H1 (cell line): ENCODE measurements around the gene PTPRT. TPM values are rescaled to one million over a fixed set of nuclear protein-coding genes. Genes with fewer than 3 reads are reported as not detected.
A peak's percentile ranks its signal among the peaks of the same experiment; 100 is the strongest.

Experiments used
- CTCF ChIA-PET: fragments of 300-600 bp; sonication (Branson Sonifier 250); formaldehyde crosslinking; loops from one replicate; lab custom pipeline; 2021; ENCODE audit not compliant: partially characterized antibody; lab: Charles Lee
- POLR2A ChIA-PET: fragments of 300-600 bp; sonication (Branson Sonifier 250); formaldehyde crosslinking; loops from one replicate; lab custom pipeline; 2021; ENCODE audit warnings: inconsistent platforms; ENCODE audit not compliant: partially characterized antibody; lab: Charles Lee
- DNase-seq, 2 experiments: peaks; one replicate each; pipeline versions ENCODE4 v3.0.0 to v3.0.0-alpha.2; 2010 to 2022; ENCODE audit warnings: low spot score in 2 of 2, low read depth in 1 of 2, mixed read lengths in 1 of 2
- FAIRE-seq: peaks from 2 replicates; lab custom pipeline; 2011; peaks lifted over from hg19 to GRCh38; lab: Jason Lieb, UNC
- H2AFZ ChIP-seq: 2 replicates; pipeline ENCODE4 v1.8.1; 2012; ENCODE audit warnings: low read length, inconsistent platforms
- H2AK5ac ChIP-seq: 2 replicates; pipeline ENCODE4 v1.6.1; 2013; ENCODE audit warnings: low read depth, low read length
- H2BK120ac ChIP-seq: replicated peaks from 2 replicates; pipeline ENCODE3; 2013; ENCODE audit warnings: low read depth, low read length, inconsistent platforms
- H2BK12ac ChIP-seq: 2 replicates; pipeline ENCODE4 v1.6.1; 2013; ENCODE audit warnings: low read depth, low read length
- H2BK15ac ChIP-seq: 2 replicates; pipeline ENCODE4 v1.6.1; 2013; ENCODE audit warnings: low read length
- H2BK20ac ChIP-seq: 2 replicates; pipeline ENCODE4 v1.6.1; 2013; ENCODE audit warnings: low read length
- H2BK5ac ChIP-seq: 2 replicates; pipeline ENCODE4 v1.6.1; 2013; ENCODE audit warnings: low read depth, low read length
- H3K14ac ChIP-seq: 2 replicates; pipeline ENCODE4 v1.6.1; 2013; ENCODE audit warnings: inconsistent platforms; ENCODE audit not compliant: insufficient read length
- H3K18ac ChIP-seq: 2 replicates; pipeline ENCODE4 v1.6.1; 2013; ENCODE audit warnings: low read length; ENCODE audit errors: extremely low read depth
- H3K23ac ChIP-seq: 2 replicates; pipeline ENCODE4 v1.6.1; 2013; ENCODE audit warnings: inconsistent platforms; ENCODE audit not compliant: insufficient read length
- H3K23me2 ChIP-seq: 2 replicates; pipeline ENCODE4 v1.6.1; 2013; ENCODE audit warnings: low read depth, low read length
- H3K27ac ChIP-seq: 2 replicates; pipeline ENCODE4 v1.6.1; 2011; ENCODE audit warnings: low read depth, low read length, inconsistent platforms
- H3K27me3 ChIP-seq, 4 experiments: replicated peaks in 1 of 4; 1 replicate in 1 of 4; 2 replicates in 3 of 4; pipeline versions ENCODE4 v1.6.1 to v1.8.1; 2011 to 2013; ENCODE audit warnings: low read length in 3 of 4, mild to moderate bottlenecking in 3 of 4, inconsistent platforms in 2 of 4, mixed read lengths in 2 of 4, moderate library complexity in 1 of 4; ENCODE audit not compliant: control insufficient read depth in 3 of 4, insufficient read depth in 3 of 4; ENCODE audit errors: extremely low read depth in 1 of 4
- H3K36me3 ChIP-seq, 4 experiments: 2 replicates each; pipeline versions ENCODE4 v1.6.1 to v1.8.1; 2011 to 2013; ENCODE audit warnings: mild to moderate bottlenecking in 4 of 4, low read length in 3 of 4, moderate library complexity in 2 of 4, control low read depth in 1 of 4, inconsistent platforms in 1 of 4; ENCODE audit not compliant: insufficient read depth in 4 of 4, control insufficient read depth in 2 of 4
- H3K4ac ChIP-seq: replicated peaks from 2 replicates; pipeline ENCODE3; 2013; ENCODE audit warnings: low read length, low read depth, mixed read lengths, inconsistent platforms; ENCODE audit not compliant: insufficient read length
- H3K4me1 ChIP-seq, 4 experiments: replicated peaks in 1 of 4; 1 replicate in 1 of 4; 2 replicates in 3 of 4; pipeline versions ENCODE4 v1.6.1 to v1.8.1; 2011 to 2013; ENCODE audit warnings: low read length in 3 of 4, inconsistent platforms in 2 of 4, mixed read lengths in 1 of 4; ENCODE audit not compliant: insufficient read depth in 4 of 4, control insufficient read depth in 3 of 4
- H3K4me2 ChIP-seq, 2 experiments: 2 replicates each; pipeline versions ENCODE4 v1.6.1 to v1.8.1; 2011 to 2013; ENCODE audit warnings: low read depth in 2 of 2, low read length in 2 of 2, control low read depth in 1 of 2, inconsistent platforms in 1 of 2, mild to moderate bottlenecking in 1 of 2; ENCODE audit not compliant: insufficient read depth in 1 of 2
- H3K4me3 ChIP-seq, 4 experiments: fragments of 200-600, 300-600 bp in 1 of 4; sonication (generic), shearing (Covaris generic), sonication (Bioruptor Twin) in 1 of 4; 2 replicates each; pipeline versions ENCODE4 v1.5.1 to v1.8.1; 2011 to 2016; ENCODE audit warnings: low read length in 4 of 4, low read depth in 3 of 4, control low read depth in 2 of 4, inconsistent platforms in 2 of 4, mild to moderate bottlenecking in 2 of 4, mixed read lengths in 1 of 4, moderate library complexity in 1 of 4; ENCODE audit not compliant: insufficient read depth in 2 of 4; ENCODE audit errors: extremely low read depth in 1 of 4
- H3K56ac ChIP-seq: replicated peaks from 2 replicates; pipeline ENCODE3; 2013; ENCODE audit warnings: low read depth, mild to moderate bottlenecking, mixed read lengths, low read length, inconsistent platforms; ENCODE audit not compliant: insufficient read length
- H3K79me1 ChIP-seq: 2 replicates; pipeline ENCODE4 v1.6.1; 2013; ENCODE audit warnings: low read depth, low read length, control low read depth
- H3K79me2 ChIP-seq, 2 experiments: 2 replicates each; pipeline versions ENCODE4 v1.6.1 to v1.8.1; 2012 to 2013; ENCODE audit warnings: low read length in 2 of 2, mild to moderate bottlenecking in 2 of 2, inconsistent platforms in 1 of 2; ENCODE audit not compliant: insufficient read depth in 2 of 2, control insufficient read depth in 1 of 2
- H3K9ac ChIP-seq, 4 experiments: replicated peaks in 1 of 4; 1 replicate in 1 of 4; 2 replicates in 3 of 4; pipeline versions ENCODE4 v1.6.1 to v1.8.1; 2011 to 2013; ENCODE audit warnings: low read depth in 3 of 4, low read length in 3 of 4, control low read depth in 2 of 4, mild to moderate bottlenecking in 2 of 4, moderate library complexity in 2 of 4, inconsistent platforms in 1 of 4; ENCODE audit errors: extremely low read depth in 1 of 4
- H3K9me3 ChIP-seq, 2 experiments: 2 replicates each; pipeline versions ENCODE4 v1.6.1 to v1.8.1; 2012 to 2013; ENCODE audit warnings: mild to moderate bottlenecking in 2 of 2, moderate library complexity in 2 of 2, control low read depth in 1 of 2, inconsistent platforms in 1 of 2, low read depth in 1 of 2, low read length in 1 of 2, mixed read lengths in 1 of 2; ENCODE audit not compliant: insufficient read depth in 2 of 2
- H4K20me1 ChIP-seq, 2 experiments: replicated peaks in 1 of 2; 2 replicates each; pipeline versions ENCODE3 to v1.8.1; 2011 to 2013; ENCODE audit warnings: inconsistent platforms in 2 of 2, low read length in 2 of 2, mild to moderate bottlenecking in 1 of 2; ENCODE audit not compliant: insufficient read depth in 2 of 2, control insufficient read depth in 1 of 2
- H4K5ac ChIP-seq: 2 replicates; pipeline ENCODE4 v1.6.1; 2013; ENCODE audit warnings: low read length, low read depth, mixed read lengths, inconsistent platforms; ENCODE audit not compliant: insufficient read length
- H4K8ac ChIP-seq: 2 replicates; pipeline ENCODE4 v1.8.0; 2013; ENCODE audit warnings: mild to moderate bottlenecking, moderate library complexity, low read length, inconsistent platforms; ENCODE audit not compliant: insufficient read depth; ENCODE audit errors: extremely low read depth
- H4K91ac ChIP-seq: replicated peaks from 2 replicates; pipeline ENCODE3; 2013; ENCODE audit warnings: low read length, mixed read lengths, inconsistent platforms; ENCODE audit not compliant: insufficient read length
- CTCF ChIP-seq, 3 experiments: IDR thresholded peaks; 1 replicate in 2 of 3; 2 replicates in 1 of 3; pipeline versions ENCODE4 v1.5.1 to v1.6.1; 2011; ENCODE audit warnings: low read length in 3 of 3, mild to moderate bottlenecking in 3 of 3, inconsistent platforms in 2 of 3, low read depth in 1 of 3, moderate library complexity in 1 of 3; ENCODE audit not compliant: insufficient read depth in 1 of 3; ENCODE audit errors: control extremely low read depth in 1 of 3
- POLR2AphosphoS5 ChIP-seq: IDR thresholded peaks from 2 replicates; pipeline ENCODE4 v1.6.1; 2011; ENCODE audit warnings: low read depth, low read length
- WGBS, 2 experiments: shearing (Covaris generic) in 1 of 2; methylation state at CpG; one replicate each; pipeline versions ENCODE4 v1.1.6 to v1.1.7; 2013 to 2015; ENCODE audit warnings: low lambda C conversion rate in 2 of 2, mixed read lengths in 2 of 2, inconsistent platforms in 1 of 2, low coverage in 1 of 2, missing lambda C conversion rate in 1 of 2; ENCODE audit not compliant: insufficient replicate concordance in 2 of 2, insufficient coverage in 1 of 2, insufficient read length in 1 of 2; ENCODE audit errors: extremely low coverage in 1 of 2, missing lambda C conversion rate in 1 of 2; 5-methylcytosine and 5-hydroxymethylcytosine counted together
- polyA plus RNA-seq, 7 experiments: library from polyadenylated mRNA; depleted of rRNA in 3 of 7; stranded (reverse) in 5 of 7; unstranded in 2 of 7; fragments of >200 nt in 5 of 7; fragments of 200-250 nt in 2 of 7; gene quantifications; 1 replicate in 5 of 7; 2 replicates in 1 of 7; 4 replicates in 1 of 7; pipeline versions ENCODE4 v1.2.1 to v1.2.3, GENCODE V29; 2011 to 2013; ENCODE audit warnings: missing spikeins in 2 of 7, mixed read lengths in 2 of 7
- total RNA-seq: library from RNA; stranded (reverse); fragmentation: NEBNext Ultra II Directional; extraction: Animal tissue kit (Norgen Biotek cat#: 25700); gene quantifications from 2 replicates; pipeline ENCODE4 v1.2.1, GENCODE V29; 2021

The PTPRT gene
- total and polyA plus RNA-seq, 2 of the 8 experiments (the other 6 are each of a cell fraction or from before 2014, with no cell fraction given) = 0.33 to 1.8 TPM

GRCh38 chr20:42864116-42864515 lies 325.6 kb downstream of the PTPRT start:
- Histone ChIP-seq H3K9ac (no peak overlapping the region), H3K4me1 (peaks cover 0 to 7% (median 1%) of the 10 kb centered on the region in 4 experiments; a peak in 2 of 7 replicates)
- 76% methylated on average over 3 of the region's 3 CpGs; no CpG with 5 or more reads in 1 of the 2 experiments for WGBS, 2 experiments

More at GRCh38 chr20:42864116-42864515, 325.6 kb downstream of the PTPRT start:
- ChIA-PET CTCF (interaction anchor here (1.0 kb wide), 1 partner anchor 11 kb away, joined by 4 read pairs; no protein-coding TSS in a partner anchor), POLR2A (no interaction called here)
- no peak overlapping the region for H3K4me3 ChIP-seq
- no peak overlapping the region for H2BK120ac ChIP-seq
- TF ChIP-seq POLR2AphosphoS5 (no peak), CTCF (IDR thresholded peaks at IDR 0.05; ENCODE audit: control extremely low read depth in 1 of 3, insufficient read depth in 1 of 3, low read depth in 1 of 3, low read length in 3 of 3) (peak in 1 of 3 experiments; percentile 8; a peak in 1 of 4 replicates)
- H3K23ac ChIP-seq = no peak overlapping the region
- no peaks in the 10 kb centered on the region for H4K20me1 ChIP-seq
- H3K9me3 ChIP-seq = no peaks in the 10 kb centered on the region
- H3K23me2 ChIP-seq = no peaks in the 10 kb centered on the region; the same call in 1 of the 2 replicates
- H3K18ac ChIP-seq = no peak overlapping the region
- no peaks in the 10 kb centered on the region for H3K79me2 ChIP-seq
- no peaks in the 10 kb centered on the region for H3K79me1 ChIP-seq
- H4K5ac ChIP-seq = no peak overlapping the region
- DNase-seq (no peak), FAIRE-seq (no peak)
- no peak overlapping the region for H2BK5ac ChIP-seq
- H3K4me2 ChIP-seq = no peak overlapping the region
- H2AFZ ChIP-seq = no peak overlapping the region
- no peak overlapping the region for H3K14ac ChIP-seq
- H2BK15ac ChIP-seq = no peak overlapping the region
- H4K91ac ChIP-seq = no peak overlapping the region
- H3K36me3 ChIP-seq = no peaks in the 10 kb centered on the region
- H3K4ac ChIP-seq = no peak overlapping the region
- no peak overlapping the region for H2AK5ac ChIP-seq
- no peak overlapping the region for H3K27ac ChIP-seq
- H4K8ac ChIP-seq = no peak overlapping the region
- no peaks in the 10 kb centered on the region for H3K27me3 ChIP-seq
- no peak overlapping the region for H2BK12ac ChIP-seq
- H2BK20ac ChIP-seq = no peak overlapping the region
- H3K56ac ChIP-seq = no peak overlapping the region
